GM12878 (cell line): ENCODE measurements around the gene FAM114A1. TPM values are rescaled to one million over a fixed set of nuclear protein-coding genes. Genes with fewer than 3 reads are reported as not detected.
A peak's percentile ranks its signal among the peaks of the same experiment; 100 is the strongest.

ENCODE experiments used
- ATF3 ChIP-seq: IDR thresholded peaks from 2 replicates; pipeline ENCODE4 v1.6.1; 2011; ENCODE audit warnings: low read depth, mild to moderate bottlenecking, low read length, moderate library complexity, borderline replicate concordance; ENCODE audit errors: extremely low read depth
- ATF7 ChIP-seq: fragments of 450-650 bp; IDR thresholded peaks from 2 replicates; pipeline ENCODE4 v1.6.1; 2016; ENCODE audit warnings: low read depth, mild to moderate bottlenecking
- BCLAF1 ChIP-seq: fragments of 450-650 bp; IDR thresholded peaks from 2 replicates; pipeline ENCODE4 v1.6.1; 2017; ENCODE audit warnings: antibody characterized with exemption, mild to moderate bottlenecking, moderate library complexity
- BMI1 ChIP-seq: fragments of 450-650 bp; IDR thresholded peaks from 2 replicates; pipeline ENCODE4 v1.6.1; 2016; ENCODE audit warnings: mild to moderate bottlenecking, moderate library complexity, borderline replicate concordance
- CBX3 ChIP-seq: fragments of 200-600 bp; sonication (generic); IDR thresholded peaks from 2 replicates; pipeline ENCODE4 v1.6.1; 2016; ENCODE audit warnings: low read depth, borderline replicate concordance
- CREM ChIP-seq: IDR thresholded peaks from 2 replicates; pipeline ENCODE4 v1.6.1; 2014; ENCODE audit warnings: antibody characterized with exemption, low read depth
- EP300 ChIP-seq, 2 experiments: fragments of 150-350 bp in 1 of 2; IDR thresholded peaks; 2 replicates each; pipeline ENCODE4 v1.6.1; 2011 to 2012; ENCODE audit warnings: low read depth in 2 of 2, low read length in 2 of 2, borderline replicate concordance in 1 of 2, improper control_type of control experiment in 1 of 2, inconsistent platforms in 1 of 2; ENCODE audit not compliant: control insufficient read depth in 1 of 2
- GATAD2B ChIP-seq: fragments of 450-650 bp; conservative IDR thresholded peaks from 2 replicates; pipeline ENCODE4 v1.6.1; 2017; ENCODE audit warnings: low read depth, mild to moderate bottlenecking, moderate library complexity
- HDAC6 ChIP-seq: fragments of 200-600 bp; sonication (generic); IDR thresholded peaks from one replicate; pipeline ENCODE4 v1.8.0; 2017; ENCODE audit warnings: antibody characterized with exemption; ENCODE audit not compliant: unreplicated experiment
- IKZF2 ChIP-seq, 2 experiments: fragments of 450-650 bp; IDR thresholded peaks; 2 replicates each; pipeline ENCODE4 v1.6.1; 2017; ENCODE audit warnings: mild to moderate bottlenecking in 2 of 2, moderate library complexity in 2 of 2
- IRF3 ChIP-seq: fragments of 450-650 bp; IDR thresholded peaks from 2 replicates; pipeline ENCODE4 v1.6.1; 2014; ENCODE audit warnings: mild to moderate bottlenecking
- KDM1A ChIP-seq: fragments of 200-600 bp; sonication (generic); IDR thresholded peaks from 2 replicates; pipeline ENCODE4 v1.6.1; 2016; ENCODE audit warnings: borderline replicate concordance
- LARP7 ChIP-seq: fragments of 450-650 bp; IDR thresholded peaks from 2 replicates; pipeline ENCODE4 v1.6.1; 2017; ENCODE audit warnings: mild to moderate bottlenecking
- MEF2A ChIP-seq: IDR thresholded peaks from 2 replicates; pipeline ENCODE4 v1.6.1; 2011; ENCODE audit warnings: low read depth, mild to moderate bottlenecking, low read length, moderate library complexity; ENCODE audit not compliant: insufficient read depth
- MTA2 ChIP-seq: fragments of 450-650 bp; IDR thresholded peaks from 2 replicates; pipeline ENCODE4 v1.6.1; 2016; ENCODE audit warnings: low read depth, mild to moderate bottlenecking, moderate library complexity
- NFXL1 ChIP-seq: fragments of 450-650 bp; IDR thresholded peaks from 2 replicates; pipeline ENCODE4 v1.6.1; 2017; ENCODE audit warnings: antibody characterized with exemption, mild to moderate bottlenecking, borderline replicate concordance
- NKRF ChIP-seq: fragments of 450-650 bp; conservative IDR thresholded peaks from 2 replicates; pipeline ENCODE4 v1.6.1; 2017; ENCODE audit warnings: mild to moderate bottlenecking, moderate library complexity
- NR2F1 ChIP-seq: fragments of 450-650 bp; conservative IDR thresholded peaks from 2 replicates; pipeline ENCODE4 v1.6.1; 2017; ENCODE audit warnings: mild to moderate bottlenecking
- NRF1 ChIP-seq: conservative IDR thresholded peaks from 2 replicates; pipeline ENCODE4 v1.6.1; 2011; ENCODE audit warnings: mild to moderate bottlenecking, low read depth, low read length, improper control_type of control experiment
- RBBP5 ChIP-seq: fragments of 200-600 bp; sonication (generic); conservative IDR thresholded peaks from 2 replicates; pipeline ENCODE4 v1.6.1; 2016
- SMARCA5 ChIP-seq: fragments of 450-650 bp; IDR thresholded peaks from 2 replicates; pipeline ENCODE4 v1.6.1; 2017; ENCODE audit warnings: mild to moderate bottlenecking
- USF1 ChIP-seq: IDR thresholded peaks from 2 replicates; pipeline ENCODE4 v1.6.1; 2011; ENCODE audit warnings: borderline replicate concordance, low read depth, mild to moderate bottlenecking, moderate library complexity, mixed read lengths, low read length; ENCODE audit not compliant: insufficient read depth; ENCODE audit errors: extremely low read length
- USF2 ChIP-seq: IDR thresholded peaks from 2 replicates; pipeline ENCODE4 v1.6.1; 2011; ENCODE audit warnings: low read depth, low read length, improper control_type of control experiment, borderline replicate concordance
- ZNF207 ChIP-seq: fragments of 450-650 bp; IDR thresholded peaks from 2 replicates; pipeline ENCODE4 v1.6.1; 2014; ENCODE audit warnings: antibody characterized with exemption, mild to moderate bottlenecking, borderline replicate concordance
- polyA plus RNA-seq, 11 experiments: library from polyadenylated mRNA; depleted of rRNA in 4 of 11; unstranded in 6 of 11; stranded (reverse) in 5 of 11; fragments of >200 nt; fragmentation: Nextera tagmentation in 4 of 11; fragmentation: Illumina TruSeq in 1 of 11; extraction: Ambion mirVana in 4 of 11; extraction: Trizol in 1 of 11; gene quantifications; 1 replicate in 1 of 11; 2 replicates in 10 of 11; pipeline versions ENCODE4 v1.2.1 to v1.2.3, GENCODE V29; 2011 to 2016; ENCODE audit warnings: inconsistent platforms in 2 of 11, missing spikeins in 2 of 11, low read depth in 1 of 11
- total RNA-seq, 4 experiments: library from RNA; depleted of rRNA in 3 of 4; stranded (reverse); fragments of >200 nt in 3 of 4; fragmentation: Illumina TruSeq in 1 of 4; extraction: Trizol in 1 of 4; gene quantifications; 2 replicates each; pipeline versions ENCODE4 v1.2.1 to v1.2.3, GENCODE V29; 2013 to 2021

FAM114A1 gene
- total and polyA plus RNA-seq, 10 of the 15 experiments (the other 5 are each of a cell fraction or from before 2014, with no cell fraction given), result 1.3 to 6.2 (median 3.9) TPM

- no peak for TF ChIP-seq USF1
- no peak for TF ChIP-seq USF2
- TF ChIP-seq NFXL1, result no peak
- TF ChIP-seq KDM1A, result no peak
- TF ChIP-seq SMARCA5, result no peak
- no peak for TF ChIP-seq LARP7
- TF ChIP-seq EP300 (IDR thresholded peaks at IDR 0.05; ENCODE audit: borderline replicate concordance in 1 of 2, control insufficient read depth in 1 of 2, low read depth in 2 of 2, low read length in 2 of 2), result peak; percentile 64 to 84; a peak in 2 of 4 replicates
- no peak for TF ChIP-seq NKRF
- no peak for TF ChIP-seq CBX3
- TF ChIP-seq ATF7, result no peak; the same call in 1 of the 2 replicates
- peak; percentile 56 for TF ChIP-seq MEF2A
- peak; percentile 25; the same call in 1 of the 2 replicates for TF ChIP-seq CREM
- TF ChIP-seq NRF1, result no peak
- TF ChIP-seq RBBP5, result no peak
- no peak for TF ChIP-seq GATAD2B
- no peak for TF ChIP-seq HDAC6
- no peak for TF ChIP-seq ZNF207
- peak; percentile 82 for TF ChIP-seq MTA2
- TF ChIP-seq NR2F1, result no peak
- no peak for TF ChIP-seq BCLAF1
- TF ChIP-seq ATF3, result no peak
- peak; percentile 93 to 95 for TF ChIP-seq IKZF2 (IDR thresholded peaks at IDR 0.05)
- no peak for TF ChIP-seq IRF3
- no peak for TF ChIP-seq BMI1
These were observed 48.0 kb upstream of the FAM114A1 start (continued) for GRCh38 chr4:38819569-38819968.
